Spleen (tissue), 7 donors: ENCODE results near the gene MZT2B.

Experiments used
- CTCF ChIP-seq, 11 experiments: fragments of 200-600 bp in 7 of 11; fragments of 450-650 bp in 4 of 11; sonication (generic) in 4 of 11; IDR thresholded peaks in 8 of 11; conservative IDR thresholded peaks in 3 of 11; 1 replicate in 7 of 11; 2 replicates in 4 of 11; pipeline versions ENCODE4 v1.4.0 to v1.8.0; 2016 to 2021; ENCODE audit warnings: antibody characterized with exemption in 11 of 11, inconsistent platforms in 4 of 11, mild to moderate bottlenecking in 1 of 11
- POLR2A ChIP-seq, 3 donors: fragments of 450-650 bp; IDR thresholded peaks; one replicate each; pipeline ENCODE4 v1.5.1; 2017; ENCODE audit warnings: antibody characterized with exemption in 3 of 3, mild to moderate bottlenecking in 1 of 3
- donor health status: DM: no; HTN: no; CAD: no; lungs with moderate emphysema.
- donor health status: DM: no; HTN: no; CAD: no.
- donor health status: DM: no; HTN: no; CAD: no.

- TF ChIP-seq POLR2A (IDR thresholded peaks at IDR 0.05) (no peak), CTCF (IDR thresholded peaks at IDR 0.05 in 8 of 11, conservative IDR thresholded peaks at IDR 0.05 in 3 of 11) (no peak)
Measured at GRCh38 chr2:130165293-130166016, 16.6 kb upstream of the MZT2B start.
